Subcutaneous abdominal adipose tissue (tissue), 5 donors: Measurements from ENCODE around the gene GUCA1A.
"Not testable (repeated sequence)": the region's sequence is repeated elsewhere in the genome, so short reads cannot be mapped to it uniquely, and the experiment has no call there.

ENCODE experiments used
- H3K27ac ChIP-seq: one replicate; pipeline ENCODE4 v1.7.0; 2013; ENCODE audit warnings: low read depth, mild to moderate bottlenecking, inconsistent platforms, low read length, moderate library complexity
- H3K27me3 ChIP-seq, 5 donors: one replicate each; pipeline ENCODE4 v1.7.0; 2013; ENCODE audit warnings: low read length in 5 of 5, inconsistent platforms in 1 of 5; ENCODE audit not compliant: control insufficient read depth in 5 of 5, insufficient read depth in 4 of 5
- H3K36me3 ChIP-seq, 5 donors: one replicate each; pipeline ENCODE4 v1.7.0; 2013; ENCODE audit warnings: low read length in 5 of 5; ENCODE audit not compliant: control insufficient read depth in 5 of 5, insufficient read depth in 5 of 5
- H3K4me1 ChIP-seq, 5 donors: one replicate each; pipeline ENCODE4 v1.7.0; 2013; ENCODE audit warnings: low read length in 5 of 5, mild to moderate bottlenecking in 3 of 5, moderate library complexity in 1 of 5; ENCODE audit not compliant: control insufficient read depth in 5 of 5, insufficient read depth in 5 of 5
- H3K4me3 ChIP-seq, 5 donors: one replicate each; pipeline ENCODE4 v1.7.0; 2013; ENCODE audit warnings: low read length in 5 of 5, low read depth in 1 of 5
- H3K9ac ChIP-seq, 5 donors: one replicate each; pipeline ENCODE4 v1.7.0; 2013; ENCODE audit warnings: low read length in 5 of 5, mild to moderate bottlenecking in 4 of 5, moderate library complexity in 3 of 5
- H3K9me3 ChIP-seq, 5 donors: one replicate each; pipeline ENCODE4 v1.7.0; 2013; ENCODE audit warnings: low read length in 5 of 5; ENCODE audit not compliant: control insufficient read depth in 5 of 5
- donor health status: healthy.
- donor health status: healthy.
- donor health status: healthy.
- donor health status: healthy.
- donor health status: healthy.

The GUCA1A gene

DNA sequence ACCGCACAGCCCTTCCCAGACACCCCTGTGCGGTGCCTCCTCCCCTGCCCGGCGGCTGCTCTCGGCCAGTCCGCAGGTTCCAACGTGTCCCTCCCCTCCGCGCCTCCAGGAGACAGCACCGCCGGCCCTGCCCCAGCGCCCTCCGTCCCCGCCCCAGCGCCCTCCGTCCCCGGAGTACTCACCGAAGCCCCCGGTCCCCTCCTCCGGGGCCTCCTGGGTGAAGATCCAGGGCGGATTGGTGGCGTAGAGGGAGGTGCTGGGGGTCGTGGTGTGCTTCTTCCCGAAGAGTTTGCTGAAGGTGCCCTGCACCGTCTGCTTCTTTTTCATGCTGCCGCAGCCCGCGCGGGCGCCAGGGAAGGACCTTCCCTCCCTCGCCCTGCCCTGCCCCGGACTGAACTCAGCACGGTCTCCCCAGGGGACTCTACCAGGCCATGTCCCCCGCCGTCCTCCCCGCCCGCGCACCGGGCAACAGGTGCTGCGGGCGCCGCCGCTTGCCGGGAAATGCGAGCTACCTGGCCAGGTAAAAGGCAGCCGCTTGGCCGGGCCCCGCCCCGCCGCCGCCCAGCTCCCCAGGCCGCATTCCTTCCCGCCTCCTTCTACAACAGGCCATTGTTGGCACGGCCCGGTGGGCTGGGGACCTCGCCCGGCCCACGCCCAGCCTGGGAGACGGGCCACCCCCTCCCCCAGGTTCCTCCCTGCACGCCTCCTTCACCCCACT is 30.9 kb upstream of the GUCA1A start, which contains the start of gene C6orf132:
C6orf132 (minus strand) TSS at position 503 of the 718 bp plus-strand sequence; CDS start at position 327, 176 bp downstream.
- Histone ChIP-seq H3K27me3 (peaks cover 0 to 22% (median 7%) of the 10 kb centered on the region in 5 donors), H3K9ac (peak within 1 kb of the TSS in 4 of 5 donors; percentile 11 to 64 (median 23)), H3K4me3 (peak within 1 kb of the TSS; percentile 57 to 71 (median 64)), H3K27ac (peak within 1 kb of the TSS; percentile 16), H3K36me3 (no peaks in the 10 kb centered on the region), H3K4me1 (peaks cover 0 to 26% (median 20%) of the 10 kb centered on the region in 5 donors), H3K9me3 (no peaks in the 10 kb centered on the region)

DNA sequence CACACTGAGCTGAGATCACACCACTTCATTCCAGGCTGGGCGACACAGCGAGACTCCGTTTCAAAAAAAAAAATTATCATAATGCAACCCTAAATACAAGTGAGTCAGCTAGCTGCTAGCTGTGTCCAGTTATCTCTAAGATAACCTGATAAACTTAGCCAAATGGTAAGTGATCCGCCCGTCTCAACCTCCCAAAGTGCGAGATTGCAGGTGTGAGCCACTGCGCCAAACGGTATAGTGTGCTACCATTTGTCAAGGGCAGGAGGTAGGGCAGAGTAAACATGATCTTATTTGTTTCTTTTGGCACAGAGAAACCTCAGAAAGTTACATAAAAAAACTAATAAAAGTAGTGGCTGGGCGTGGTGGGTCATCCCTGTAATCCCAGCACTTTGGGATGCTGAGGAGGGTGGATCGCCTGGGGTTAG is 26.0 kb upstream of the GUCA1A start:
- Histone ChIP-seq H3K4me1 (peaks cover 0 to 8% (median 8%) of the 10 kb centered on the region in 5 donors), H3K27ac (no peak overlapping the region), H3K9me3 (no peaks in the 10 kb centered on the region), H3K4me3 (no peak overlapping the region), H3K27me3 (peaks cover 0 to 15% (median 4%) of the 10 kb centered on the region in 5 donors), H3K36me3 (no peaks in the 10 kb centered on the region), H3K9ac (no peak overlapping the region)

DNA sequence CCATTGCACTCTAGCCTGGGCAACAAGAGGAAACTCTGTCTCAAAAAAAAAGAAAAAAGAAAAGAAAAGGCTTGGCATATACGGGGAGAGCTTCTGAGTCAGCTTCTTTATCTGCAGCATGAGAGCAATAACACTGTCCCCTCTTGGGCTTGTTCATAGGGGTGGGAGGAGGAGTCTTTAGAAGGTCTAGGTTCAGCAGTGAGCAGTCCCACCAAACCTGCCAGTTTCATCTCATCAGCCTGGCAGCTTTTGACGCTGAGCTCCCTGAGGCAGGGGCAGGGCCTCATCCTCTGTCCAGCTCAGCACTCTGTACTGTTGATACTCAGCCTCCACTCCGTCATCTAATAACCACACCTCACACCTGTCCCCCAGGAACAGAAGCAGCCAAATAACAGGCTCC is 25.1 kb upstream of the GUCA1A start:
- Histone ChIP-seq H3K9me3 (no peaks in the 10 kb centered on the region), H3K27ac (no peak overlapping the region), H3K4me3 (no peak overlapping the region), H3K4me1 (no peaks in the 10 kb centered on the region), H3K9ac (no peak overlapping the region), H3K36me3 (no peaks in the 10 kb centered on the region), H3K27me3 (peaks cover 0 to 9% (median 3%) of the 10 kb centered on the region in 5 donors)

DNA sequence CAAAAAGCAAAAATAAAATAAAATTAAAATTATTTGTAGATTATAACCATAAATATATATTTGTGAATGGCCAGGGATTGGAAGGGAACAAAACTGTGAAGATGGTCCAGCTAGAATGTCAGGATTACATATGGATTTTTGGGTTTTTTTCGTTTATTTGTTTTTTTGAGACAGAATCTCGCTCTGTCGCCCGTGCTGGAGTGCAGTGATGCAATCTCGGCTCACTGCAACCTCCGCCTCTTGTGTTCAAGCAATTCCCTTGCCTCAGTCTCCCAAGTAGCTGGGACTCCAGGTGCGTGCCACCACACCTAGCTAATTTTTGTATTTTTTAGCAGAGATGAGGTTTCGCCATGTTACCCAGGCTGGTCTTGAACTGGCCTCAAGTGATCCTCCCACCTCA is 22.9 kb upstream of the GUCA1A start:
- Histone ChIP-seq H3K9ac (no peak overlapping the region), H3K9me3 (no peaks in the 10 kb centered on the region), H3K27me3 (peaks cover 0 to 3% (median 0%) of the 10 kb centered on the region in 5 donors), H3K36me3 (no peaks in the 10 kb centered on the region), H3K27ac (no peak overlapping the region), H3K4me1 (no peaks in the 10 kb centered on the region), H3K4me3 (no peak overlapping the region)

DNA sequence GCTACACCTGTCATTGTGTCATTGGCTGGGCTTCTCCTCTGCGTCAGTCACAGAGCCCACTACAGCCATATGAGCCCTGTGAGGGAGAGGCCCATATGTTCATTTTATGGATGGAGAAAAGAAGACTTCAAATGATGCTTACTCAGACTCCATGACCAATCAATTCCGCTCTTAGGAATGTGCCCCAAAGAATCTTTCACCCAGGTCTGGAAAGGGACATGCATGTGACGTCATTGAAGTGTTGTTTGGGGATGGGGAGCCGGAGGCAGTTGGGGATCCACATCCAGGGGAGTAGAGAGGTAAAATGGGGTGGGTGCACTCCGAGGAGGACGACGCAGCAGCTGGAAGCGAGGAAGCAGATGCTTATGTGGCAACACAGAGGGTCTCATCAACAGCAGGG is 21.1 kb upstream of the GUCA1A start:
- Histone ChIP-seq H3K27ac (no peak overlapping the region), H3K27me3 (peaks cover 0 to 3% (median 0%) of the 10 kb centered on the region in 5 donors), H3K4me1 (no peaks in the 10 kb centered on the region), H3K9ac (no peak overlapping the region), H3K9me3 (no peaks in the 10 kb centered on the region), H3K36me3 (no peaks in the 10 kb centered on the region), H3K4me3 (no peak overlapping the region)

DNA sequence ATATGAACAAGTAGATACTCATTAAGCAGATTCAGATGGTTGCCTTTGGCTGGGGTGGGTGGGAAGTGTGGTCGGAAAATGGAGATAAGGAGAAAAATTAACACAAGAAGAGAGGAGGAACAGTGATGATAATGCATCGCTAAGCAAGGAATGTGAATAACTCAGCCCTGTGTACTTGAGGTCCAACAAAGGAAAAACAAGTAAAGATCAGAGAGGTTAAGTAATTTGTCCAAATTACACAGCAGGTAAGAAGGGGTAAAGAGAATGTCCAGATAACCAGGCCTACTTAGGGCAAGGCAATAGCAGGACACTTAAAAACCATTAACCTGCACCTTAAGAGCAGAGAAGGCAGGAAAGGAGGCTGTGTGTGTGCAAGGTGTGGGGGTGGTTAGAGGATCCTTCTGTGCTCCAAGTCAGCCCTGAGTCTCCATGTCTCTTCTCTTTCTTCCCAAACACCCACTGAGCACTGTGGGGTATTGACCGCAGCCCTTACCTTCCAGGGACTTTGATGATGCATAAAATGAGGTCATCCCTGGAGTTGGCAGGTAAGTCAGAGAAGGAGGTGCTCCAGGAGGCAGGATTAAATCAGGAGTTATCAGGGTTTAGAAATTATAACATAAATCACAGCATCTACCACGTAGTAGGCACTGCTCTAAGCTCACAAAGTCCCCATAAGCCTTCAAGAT is 20.5 kb upstream of the GUCA1A start:
- not testable (repeated sequence) for H3K4me3 ChIP-seq, H3K9me3 ChIP-seq, H3K36me3 ChIP-seq, H3K27ac ChIP-seq, H3K27me3 ChIP-seq, H3K4me1 ChIP-seq, H3K9ac ChIP-seq

DNA sequence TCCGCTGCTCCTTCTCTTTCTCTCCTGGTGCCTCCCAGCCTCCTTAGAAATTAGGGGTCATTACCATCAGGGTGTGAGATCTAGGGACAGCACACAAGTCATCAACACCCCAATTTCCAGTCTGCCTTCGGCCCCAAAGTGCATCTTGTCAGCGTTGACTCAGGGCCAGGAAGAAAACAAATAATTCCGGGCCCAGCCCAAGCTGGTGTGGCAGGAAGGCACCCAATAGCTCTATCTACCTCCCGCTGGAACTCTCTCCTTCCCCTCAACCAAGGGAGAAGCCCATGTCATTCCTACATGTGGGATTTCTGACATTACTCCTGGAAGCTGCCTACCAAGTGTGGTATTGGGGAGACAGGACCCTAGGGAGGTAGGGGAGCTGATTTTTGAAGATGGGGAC is 19.2 kb upstream of the GUCA1A start:
- Histone ChIP-seq H3K4me1 (peaks cover 0 to 2% (median 0%) of the 10 kb centered on the region in 5 donors), H3K27me3 (peaks cover 0 to 5% (median 0%) of the 10 kb centered on the region in 5 donors), H3K9me3 (no peaks in the 10 kb centered on the region), H3K4me3 (no peak overlapping the region), H3K36me3 (no peaks in the 10 kb centered on the region), H3K27ac (no peak overlapping the region), H3K9ac (no peak overlapping the region)

DNA sequence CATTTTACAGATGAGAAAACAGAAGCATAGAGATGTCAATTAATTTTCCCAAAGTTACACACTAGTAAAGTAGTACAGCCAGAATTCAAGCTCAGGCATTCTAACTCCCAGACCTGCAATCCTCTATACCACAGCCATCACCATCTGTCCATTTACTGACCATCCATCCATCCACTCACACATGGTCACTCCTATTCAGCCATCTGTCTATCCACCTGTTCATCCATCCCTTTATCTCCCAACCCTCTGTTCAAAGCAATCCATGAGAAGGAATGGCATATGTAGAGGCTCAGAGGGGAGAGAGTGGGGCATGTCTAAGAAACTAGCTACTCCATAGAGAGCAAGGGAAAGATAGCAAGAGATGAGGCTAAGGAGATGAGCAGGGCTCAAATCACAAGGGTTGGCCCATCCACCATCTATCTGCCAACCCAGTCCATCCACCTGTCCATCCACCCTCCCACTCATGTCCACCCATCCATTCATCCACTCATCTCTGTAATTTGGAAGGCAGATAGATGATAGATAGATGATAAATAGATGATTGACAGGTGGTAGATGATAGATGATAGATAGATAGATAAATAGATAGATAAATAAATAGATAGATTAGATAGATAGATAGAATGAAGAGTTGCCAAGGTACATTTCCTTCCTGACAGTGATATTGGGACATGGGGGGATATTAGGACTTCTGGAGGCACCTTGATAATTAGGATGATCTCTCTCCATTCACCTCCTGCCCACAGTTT is 18.5 kb upstream of the GUCA1A start:
- Histone ChIP-seq H3K9me3 (no peaks in the 10 kb centered on the region), H3K27me3 (peaks cover 0 to 9% (median 1%) of the 10 kb centered on the region in 5 donors), H3K4me3 (no peak overlapping the region), H3K9ac (no peak overlapping the region), H3K36me3 (no peaks in the 10 kb centered on the region), H3K27ac (no peak overlapping the region), H3K4me1 (peaks cover 0 to 2% (median 0%) of the 10 kb centered on the region in 5 donors)

DNA sequence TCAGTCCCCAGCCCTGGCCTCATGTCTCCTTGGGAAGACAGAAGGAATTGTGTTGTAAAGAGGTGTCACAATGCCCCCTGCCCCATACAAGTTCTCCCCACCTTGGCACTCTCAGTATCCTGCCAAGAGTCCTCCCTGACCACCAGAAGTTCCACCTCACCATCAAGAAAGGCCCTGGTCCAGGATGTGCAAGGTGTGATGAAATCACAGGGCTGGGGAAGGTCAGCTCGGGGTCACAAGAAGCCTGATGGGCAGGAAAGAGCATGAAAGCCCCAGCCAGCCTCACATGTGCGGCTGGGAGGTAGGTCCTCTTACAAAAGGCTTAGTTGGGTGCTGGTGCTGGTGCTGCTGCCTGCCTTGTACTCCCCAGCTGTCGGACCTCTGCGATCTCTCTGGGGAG is 17.9 kb upstream of the GUCA1A start:
- Histone ChIP-seq H3K9me3 (no peaks in the 10 kb centered on the region), H3K4me1 (peaks cover 0 to 2% (median 0%) of the 10 kb centered on the region in 5 donors), H3K9ac (no peak overlapping the region), H3K27ac (no peak overlapping the region), H3K4me3 (no peak overlapping the region), H3K36me3 (no peaks in the 10 kb centered on the region), H3K27me3 (peaks cover 0 to 9% (median 3%) of the 10 kb centered on the region in 5 donors)
